Measurements from ENCODE around the gene OSBPL8.
"Not testable (repeated sequence)": the region's sequence is repeated elsewhere in the genome, so short reads cannot be mapped to it uniquely, and the experiment has no call there.

The OSBPL8 gene

GRCh38 chr12:76491292-76491691 lies 68.3 kb downstream of the OSBPL8 start:
- no peak for TF ChIP-seq CTCF (conservative IDR thresholded peaks at IDR 0.05)
- no peak overlapping the region for H3K27ac ChIP-seq

- H3K27ac ChIP-seq = no peak overlapping the region
- TF ChIP-seq CTCF (conservative IDR thresholded peaks at IDR 0.05) = no peak
Measured at GRCh38 chr12:76490763-76491162, 68.8 kb downstream of the OSBPL8 start.

DNA sequence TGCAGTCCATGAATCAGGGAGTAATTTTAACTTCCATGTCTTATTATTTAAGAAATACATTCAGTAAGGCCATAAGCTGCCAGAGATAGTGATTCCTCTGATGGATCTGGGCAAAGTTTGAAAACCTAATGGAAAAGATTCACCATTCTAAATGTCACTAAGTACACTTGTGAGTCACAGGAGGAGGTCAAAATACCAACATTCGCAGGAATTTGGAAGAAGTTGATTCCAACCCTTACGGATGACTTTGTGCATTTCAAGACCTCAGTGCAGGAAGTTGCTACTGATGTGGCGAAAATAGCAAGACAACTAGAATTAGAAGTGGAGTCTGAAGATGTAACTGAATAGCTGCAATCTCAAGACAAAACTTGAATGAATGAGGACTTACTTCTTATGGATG lies 69.8 kb downstream of the OSBPL8 start:
- H3K27ac ChIP-seq = no peak overlapping the region
- no peak for TF ChIP-seq CTCF (conservative IDR thresholded peaks at IDR 0.05)

GRCh38 chr12:76486011-76486410 lies 73.6 kb downstream of the OSBPL8 start:
- no peak for TF ChIP-seq CTCF (conservative IDR thresholded peaks at IDR 0.05)
- no peak overlapping the region for H3K27ac ChIP-seq

- H3K27ac ChIP-seq = no peak overlapping the region
- no peak for TF ChIP-seq CTCF (conservative IDR thresholded peaks at IDR 0.05)
Measured at GRCh38 chr12:76480796-76481195, 78.8 kb downstream of the OSBPL8 start.

- no peak for TF ChIP-seq CTCF (conservative IDR thresholded peaks at IDR 0.05)
- H3K27ac ChIP-seq = no peak overlapping the region
Measured at GRCh38 chr12:76478045-76478444, 81.5 kb downstream of the OSBPL8 start.

DNA sequence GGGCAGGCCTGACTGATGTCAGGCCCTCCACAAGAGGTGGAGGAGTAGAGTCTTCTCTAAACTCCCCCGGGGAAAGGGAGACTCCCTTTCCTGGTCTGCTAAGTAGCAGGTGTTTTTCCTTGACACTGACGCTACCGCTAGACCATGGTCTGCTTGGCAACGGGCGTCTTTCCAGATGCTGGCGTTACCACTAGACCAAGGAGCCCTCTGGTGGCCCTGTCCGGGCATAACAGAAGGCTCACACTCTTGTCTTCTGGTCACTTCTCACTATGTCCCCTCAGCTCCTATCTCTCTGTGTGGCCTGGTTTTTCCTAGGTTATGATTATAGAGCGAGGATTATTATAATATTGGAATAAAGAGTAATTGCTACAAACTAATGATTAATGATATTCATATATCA lies 86.7 kb downstream of the OSBPL8 start:
- not testable (repeated sequence) for H3K27ac ChIP-seq

DNA sequence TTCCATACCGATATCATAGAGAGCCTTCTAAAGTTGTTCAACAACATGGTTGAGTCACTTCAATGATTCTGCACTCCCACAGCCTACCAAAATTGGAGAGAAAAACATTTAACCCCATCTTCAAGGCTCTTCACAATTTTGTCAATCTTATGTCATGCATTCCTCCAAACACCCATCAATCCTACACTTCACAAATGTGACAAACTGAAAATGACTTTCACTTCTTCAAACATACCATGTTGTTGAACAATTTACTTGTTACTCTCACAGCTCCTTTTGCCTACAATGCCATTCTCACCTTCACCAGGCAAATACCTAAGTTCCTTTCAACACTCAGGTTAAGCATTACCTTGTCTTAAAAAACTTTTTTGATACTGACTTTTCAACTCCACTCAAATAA lies 88.0 kb downstream of the OSBPL8 start:
- TF ChIP-seq CTCF (conservative IDR thresholded peaks at IDR 0.05) = no peak
- H3K27ac ChIP-seq = no peak overlapping the region
